ENCODE results near the gene FGFR3.

Gene FGFR3

DNA sequence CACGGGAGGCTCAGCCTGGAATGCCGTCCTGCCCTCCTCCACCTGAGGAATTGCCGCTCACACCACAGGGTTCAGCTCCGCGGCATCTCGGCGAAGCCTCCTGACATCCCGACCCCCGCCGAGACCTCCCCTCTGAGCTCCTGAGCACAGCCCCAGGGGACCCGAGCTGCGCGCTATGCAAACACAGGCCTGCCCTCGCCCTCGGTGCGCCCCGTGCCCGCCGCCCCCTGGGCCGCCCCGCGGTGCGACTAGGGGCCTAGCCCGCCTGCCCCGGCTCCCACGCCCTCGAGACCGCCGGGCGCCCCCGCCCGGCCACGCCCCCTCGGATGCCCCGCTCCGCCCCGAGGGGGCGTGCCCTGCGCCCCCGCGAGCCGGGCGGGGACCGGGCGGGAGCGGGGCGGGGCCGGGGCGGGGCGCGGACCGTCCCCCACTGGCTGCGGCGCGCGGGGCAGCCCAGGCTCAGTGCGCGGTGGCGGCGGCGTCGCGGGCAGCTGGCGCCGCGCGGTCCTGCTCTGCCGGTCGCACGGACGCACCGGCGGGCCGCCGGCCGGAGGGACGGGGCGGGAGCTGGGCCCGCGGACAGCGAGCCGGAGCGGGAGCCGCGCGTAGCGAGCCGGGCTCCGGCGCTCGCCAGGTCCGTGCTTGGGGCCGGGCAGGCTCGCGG, at the start of gene FGFR3:
Gene FGFR3 (plus strand): TSS at position 462 of the 664 bp plus-strand sequence. CDS start 642 bp downstream, outside the sequence.
- peak in 1 of 2 donors; percentile 26 for DNase-seq (ENCODE audit: low read depth in 1 of 2, low spot score in 1 of 2)

DNA sequence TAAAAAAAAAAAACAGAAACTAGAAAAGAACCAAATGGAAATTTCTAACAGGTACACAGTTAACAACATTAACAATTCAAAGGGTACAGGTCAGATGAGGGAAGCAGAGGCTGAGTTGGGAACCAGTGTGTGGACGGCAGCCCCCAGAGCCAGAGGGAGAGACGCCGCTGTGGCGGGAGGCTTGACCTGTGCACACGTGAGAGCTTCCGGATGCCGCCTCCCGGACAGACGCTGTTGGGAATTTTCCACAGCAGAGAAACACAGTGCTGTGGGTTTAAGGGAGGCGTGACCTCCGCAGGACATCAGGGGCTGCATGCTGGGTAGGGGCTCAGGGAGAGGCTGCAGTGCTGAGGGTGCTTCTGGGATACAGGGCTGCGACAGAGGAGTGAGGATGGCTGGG, 49.5 kb upstream of the FGFR3 start:
- no peak for DNase-seq (ENCODE audit: low read depth in 1 of 2, low spot score in 1 of 2)

- DNase-seq (ENCODE audit: low read depth in 1 of 2, low spot score in 1 of 2) = no peak
Measured at GRCh38 chr4:1743975-1744374, 49.1 kb upstream of the FGFR3 start.

DNA sequence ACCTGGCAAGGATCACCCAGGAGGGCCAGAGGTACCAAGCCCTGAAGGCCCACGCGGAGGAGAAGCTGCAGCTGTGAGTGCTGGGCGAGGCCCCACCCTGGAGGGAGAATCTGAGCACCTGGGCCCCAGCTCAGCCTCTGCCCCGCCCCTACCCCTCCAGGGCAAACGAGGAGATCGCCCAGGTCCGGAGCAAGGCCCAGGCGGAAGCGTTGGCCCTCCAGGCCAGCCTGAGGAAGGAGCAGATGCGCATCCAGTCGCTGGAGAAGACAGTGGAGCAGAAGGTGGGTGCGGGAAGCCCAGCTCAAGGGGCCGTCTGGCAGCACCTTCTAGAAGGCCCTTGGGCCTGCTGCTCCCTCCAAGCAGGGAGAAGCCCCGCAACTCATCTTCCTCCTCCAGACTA, 48.5 kb upstream of the FGFR3 start:
- DNase-seq (ENCODE audit: low read depth in 1 of 2, low spot score in 1 of 2) = no peak

- no peak for DNase-seq (ENCODE audit: low read depth in 1 of 2, low spot score in 1 of 2)
Measured at GRCh38 chr4:1745165-1745564, 47.9 kb upstream of the FGFR3 start.

DNA sequence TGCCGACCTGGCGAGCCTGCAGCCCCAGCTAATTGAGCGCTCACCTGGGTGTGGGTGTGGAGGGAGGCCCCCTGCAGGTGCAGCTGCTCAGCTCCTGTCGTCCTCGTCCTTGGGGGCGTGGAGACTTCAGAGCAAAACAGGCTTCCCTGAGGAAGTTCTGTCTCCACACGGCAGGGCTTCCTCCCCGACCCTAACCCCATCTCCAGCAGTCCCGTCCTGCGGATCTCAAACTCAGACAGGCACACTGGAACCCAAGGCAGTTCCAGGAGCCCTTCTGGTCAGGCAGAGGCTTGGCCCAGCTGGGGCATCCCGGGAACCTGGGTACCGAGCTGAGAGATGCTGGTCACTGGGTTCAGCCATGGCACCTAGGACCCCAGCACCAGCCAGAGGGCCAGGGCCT, 47.4 kb upstream of the FGFR3 start:
- DNase-seq (ENCODE audit: low read depth in 1 of 2, low spot score in 1 of 2) = no peak

DNA sequence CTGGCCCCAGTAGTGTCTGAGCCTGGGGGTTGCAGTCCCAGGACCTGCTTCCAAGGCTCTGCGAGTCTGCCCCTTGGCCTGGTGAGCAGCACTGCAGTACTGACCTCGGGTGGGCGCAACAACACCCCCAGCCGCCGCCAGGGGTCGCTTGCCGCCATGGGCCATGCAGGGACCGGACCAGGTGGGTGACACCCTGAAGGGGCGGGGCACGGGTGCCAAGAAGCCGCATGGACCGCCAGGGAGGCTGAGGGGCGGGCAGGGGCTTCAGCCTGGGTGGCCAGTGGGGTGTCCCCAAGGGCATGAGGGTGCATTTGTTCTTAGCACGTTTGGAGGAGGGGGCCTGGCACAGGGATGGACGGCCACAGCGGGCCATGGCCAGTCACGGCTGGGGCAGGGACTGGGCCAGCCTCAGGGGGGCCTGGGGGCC, 46.8 kb upstream of the FGFR3 start:
- peak; percentile 56 to 64 for DNase-seq (ENCODE audit: low read depth in 1 of 2, low spot score in 1 of 2)

GRCh38 chr4:1746919-1747602, 46.0 kb upstream of the FGFR3 start:
- DNase-seq (ENCODE audit: low read depth in 1 of 2, low spot score in 1 of 2) = no peak

- no peak for DNase-seq (ENCODE audit: low read depth in 1 of 2, low spot score in 1 of 2)
Measured at GRCh38 chr4:1747603-1747967, 45.5 kb upstream of the FGFR3 start.

- DNase-seq (ENCODE audit: low read depth in 1 of 2, low spot score in 1 of 2) = peak; percentile 57 to 71
Measured at GRCh38 chr4:1748465-1748995, 44.6 kb upstream of the FGFR3 start.

GRCh38 chr4:1749370-1749769, 43.7 kb upstream of the FGFR3 start:
- no peak for DNase-seq (ENCODE audit: low read depth in 1 of 2, low spot score in 1 of 2)

- no peak for DNase-seq (ENCODE audit: low read depth in 1 of 2, low spot score in 1 of 2)
Measured at GRCh38 chr4:1749826-1750225, 43.3 kb upstream of the FGFR3 start.

DNA sequence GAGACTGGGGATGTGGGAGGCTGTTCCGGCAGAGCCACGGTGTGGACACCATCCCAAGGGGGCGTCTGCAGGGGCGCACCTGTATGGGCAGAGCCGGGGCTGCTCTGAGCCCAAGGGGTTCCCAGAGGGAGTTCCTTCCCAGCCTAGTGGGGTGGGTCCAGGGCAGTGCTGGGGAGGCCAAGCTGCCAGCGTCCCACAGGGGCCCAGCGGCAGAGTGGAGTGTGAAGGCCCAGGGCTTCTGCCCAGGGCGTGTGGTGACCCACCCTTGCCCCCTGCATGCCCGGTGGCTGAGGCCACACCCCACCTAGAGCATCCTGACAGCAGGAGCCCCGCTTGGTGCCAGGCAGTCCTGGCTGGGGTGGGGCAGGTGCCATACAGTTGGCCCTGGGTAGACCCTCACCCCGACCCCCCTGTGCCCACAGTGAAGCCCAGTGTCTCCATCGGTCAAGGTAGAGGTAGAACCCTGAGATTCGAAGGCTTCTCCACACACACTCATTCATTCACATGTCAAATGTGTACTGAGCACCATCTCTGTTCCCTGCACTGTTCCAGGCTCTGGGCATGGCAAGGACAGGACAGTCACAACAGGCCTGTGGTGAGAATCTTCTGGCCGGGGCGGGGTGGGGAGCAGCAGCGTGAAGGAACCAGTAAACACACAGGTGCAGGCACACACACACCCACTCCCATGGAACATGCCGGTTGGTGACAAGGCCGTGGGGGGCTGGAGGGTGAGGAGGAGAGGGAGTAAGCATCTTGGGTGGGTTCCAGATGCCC, 42.5 kb upstream of the FGFR3 start:
- no peak for DNase-seq (ENCODE audit: low read depth in 1 of 2, low spot score in 1 of 2)

DNA sequence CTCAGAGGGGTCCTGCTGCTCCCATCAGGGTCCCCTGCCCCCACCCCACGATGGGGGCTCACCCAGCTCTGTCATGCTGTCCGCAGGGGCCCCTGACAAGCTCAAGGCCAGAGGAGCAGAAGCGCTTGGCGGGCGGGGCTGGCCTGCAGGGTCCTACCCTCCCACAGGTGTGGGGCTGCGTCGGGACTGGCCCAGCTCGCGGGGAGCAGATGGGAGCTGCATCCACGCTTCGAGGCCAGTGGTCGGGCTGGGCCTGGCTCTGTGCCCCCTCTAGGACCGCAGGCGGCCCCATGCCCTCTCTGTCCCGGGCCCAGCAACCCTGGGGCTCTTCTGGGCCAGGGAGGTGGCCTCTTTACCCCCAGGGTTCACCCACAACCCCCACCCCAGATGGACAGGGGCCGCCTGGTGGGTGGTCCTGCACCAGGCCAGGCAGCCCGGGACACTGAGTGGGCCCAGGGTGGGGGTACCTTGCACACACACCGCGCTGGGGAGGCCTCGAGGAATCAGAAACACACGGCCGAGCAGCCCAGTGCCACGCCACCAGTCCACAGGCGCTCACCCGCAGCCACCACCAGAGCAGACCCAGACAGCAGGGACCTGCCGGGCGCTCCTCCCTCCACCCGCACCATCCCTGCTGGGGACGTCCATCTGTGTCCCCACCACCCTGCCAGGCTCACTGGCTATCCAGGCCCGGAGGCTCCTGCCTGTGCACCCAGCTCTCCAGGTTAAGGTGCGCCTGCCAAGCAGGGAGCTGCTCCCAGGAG, 41.8 kb upstream of the FGFR3 start:
- DNase-seq (ENCODE audit: low read depth in 1 of 2, low spot score in 1 of 2) = no peak

GRCh38 chr4:1751919-1752283, 41.2 kb upstream of the FGFR3 start:
- no peak for DNase-seq (ENCODE audit: low read depth in 1 of 2, low spot score in 1 of 2)

- DNase-seq (ENCODE audit: low read depth in 1 of 2, low spot score in 1 of 2) = no peak
Measured at GRCh38 chr4:1752284-1753041, 40.6 kb upstream of the FGFR3 start.

GRCh38 chr4:1753294-1753696, 39.8 kb upstream of the FGFR3 start:
- DNase-seq (ENCODE audit: low read depth in 1 of 2, low spot score in 1 of 2) = no peak

GRCh38 chr4:1753697-1754311, 39.3 kb upstream of the FGFR3 start:
- DNase-seq (ENCODE audit: low read depth in 1 of 2, low spot score in 1 of 2) = no peak

DNA sequence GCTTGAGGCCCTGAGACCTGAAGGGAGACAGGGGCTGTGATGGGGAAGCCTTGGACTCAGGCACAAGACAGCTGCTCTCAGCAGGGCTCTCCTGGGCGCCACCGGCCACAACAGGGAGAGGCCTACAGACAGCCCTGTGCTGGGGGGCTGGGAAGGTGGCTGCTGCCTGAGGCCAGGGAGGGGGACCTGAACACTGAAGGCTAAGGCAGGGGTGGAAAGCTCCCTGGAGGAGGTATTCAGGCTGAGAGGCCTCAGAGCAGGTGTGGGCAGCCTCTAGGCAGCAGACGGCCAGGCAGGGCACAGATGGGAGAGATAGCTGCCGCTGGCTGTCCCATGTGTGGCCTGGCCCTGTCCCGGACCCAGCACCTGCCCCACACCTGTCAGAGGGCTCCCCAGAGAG, 38.8 kb upstream of the FGFR3 start:
- DNase-seq (ENCODE audit: low read depth in 1 of 2, low spot score in 1 of 2) = no peak

DNA sequence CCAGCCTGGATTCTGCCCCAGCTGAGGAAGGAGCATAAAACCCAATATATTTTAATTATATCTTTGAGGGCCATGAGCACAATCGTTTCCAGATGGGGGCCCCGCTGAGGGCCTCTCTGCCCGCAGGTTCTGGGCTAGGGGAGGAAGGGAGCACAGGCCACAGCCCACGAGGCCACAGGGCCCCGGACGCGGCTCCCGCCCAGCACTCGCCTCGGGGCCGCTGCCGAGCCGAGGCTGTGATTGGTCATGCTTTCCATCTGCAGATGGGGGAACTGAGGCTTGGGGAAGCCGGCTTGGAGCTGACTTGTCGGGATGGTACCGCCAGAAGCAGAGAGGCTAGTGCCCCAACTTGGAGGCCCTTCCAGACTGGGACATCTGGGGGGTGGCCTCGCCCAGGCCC, 37.8 kb upstream of the FGFR3 start:
- DNase-seq (ENCODE audit: low read depth in 1 of 2, low spot score in 1 of 2) = no peak
